Gastrocnemius medialis (tissue), 4 donors: ENCODE measurements around the gene MAEA. TPM values are rescaled to one million over a fixed set of nuclear protein-coding genes. Genes with fewer than 3 reads are reported as not detected.

Source experiments
- ATAC-seq, 2 donors: fragments of 150-250 bp; one replicate each; pipeline ENCODE4 v1.9.1; 2016
- DNase-seq, 2 donors: peaks; one replicate each; pipeline ENCODE4 v3.0.0-alpha.2; 2019
- H3K27ac ChIP-seq, 4 donors: fragments of 200-600 bp; sonication (generic); 1 replicate in 1 of 4; 2 replicates in 3 of 4; pipeline ENCODE4 v1.5.1; 2016 to 2018; ENCODE audit warnings: mild to moderate bottlenecking in 2 of 4, moderate library complexity in 1 of 4
- H3K27me3 ChIP-seq, 3 donors: fragments of 200-600 bp; sonication (generic) in 2 of 3; 1 replicate in 1 of 3; 2 replicates in 2 of 3; pipeline versions ENCODE4 v1.5.1 to v1.6.0; 2016 to 2019; ENCODE audit warnings: mild to moderate bottlenecking in 1 of 3, moderate library complexity in 1 of 3
- H3K36me3 ChIP-seq, 2 donors: fragments of 200-600 bp; sonication (generic) in 1 of 2; one replicate each; pipeline ENCODE4 v1.5.1; 2017 to 2018
- H3K4me1 ChIP-seq, 2 donors: fragments of 200-600 bp; sonication (generic) in 1 of 2; one replicate each; pipeline ENCODE4 v1.5.1; 2016 to 2017; ENCODE audit warnings: mild to moderate bottlenecking in 2 of 2
- H3K4me3 ChIP-seq, 4 donors: fragments of 200-600 bp; sonication (generic) in 3 of 4; 1 replicate in 1 of 4; 2 replicates in 3 of 4; pipeline ENCODE4 v1.5.1; 2016 to 2019; ENCODE audit warnings: mild to moderate bottlenecking in 2 of 4
- H3K9me3 ChIP-seq, 3 donors: fragments of 200-600 bp; sonication (generic) in 2 of 3; 1 replicate in 1 of 3; 2 replicates in 2 of 3; pipeline ENCODE4 v1.5.1; 2016 to 2019
- POLR2A ChIP-seq, 2 donors: fragments of 450-650 bp; IDR thresholded peaks; one replicate each; pipeline ENCODE4 v1.6.1; 2017; ENCODE audit warnings: antibody characterized with exemption in 2 of 2, mild to moderate bottlenecking in 2 of 2, moderate library complexity in 2 of 2
- in situ Hi-C, 4 donors: fragments of 200-750 bp; cut with MboI; loops; one replicate each; pipeline versions ENCODE4 v1.15.0 to v1.8.0; 2017; ENCODE audit warnings: low sequenced_read_pairs in 4 of 4
- intact Hi-C: fragments of 100-400 bp; cut with DNase I; formaldehyde crosslinking; loops from one replicate; pipeline ENCODE4 v1.15.1; 2023; ENCODE audit warnings: low total_unique reads
- total RNA-seq, 4 donors: library from RNA; depleted of rRNA; stranded (reverse); fragments of >200 nt; gene quantifications; one replicate each; pipeline versions ENCODE4 v1.1.0 to v1.2.3, GENCODE V29; 2016
- TF ChIP-seq, protein P1 (sequence below), 5 experiments: fragments of 450-650 bp in 3 of 5; fragments of 200-600 bp in 2 of 5; sonication (generic) in 2 of 5; IDR thresholded peaks in 4 of 5; conservative IDR thresholded peaks in 1 of 5; 1 replicate in 4 of 5; 2 replicates in 1 of 5; pipeline ENCODE4 v1.5.1; 2016 to 2019; ENCODE audit warnings: antibody characterized with exemption in 5 of 5, mild to moderate bottlenecking in 3 of 5, moderate library complexity in 3 of 5

The MAEA gene
- total RNA-seq, result 10 to 100 TPM; 30.0 to 42.7 (median 34.3) TPM

DNA sequence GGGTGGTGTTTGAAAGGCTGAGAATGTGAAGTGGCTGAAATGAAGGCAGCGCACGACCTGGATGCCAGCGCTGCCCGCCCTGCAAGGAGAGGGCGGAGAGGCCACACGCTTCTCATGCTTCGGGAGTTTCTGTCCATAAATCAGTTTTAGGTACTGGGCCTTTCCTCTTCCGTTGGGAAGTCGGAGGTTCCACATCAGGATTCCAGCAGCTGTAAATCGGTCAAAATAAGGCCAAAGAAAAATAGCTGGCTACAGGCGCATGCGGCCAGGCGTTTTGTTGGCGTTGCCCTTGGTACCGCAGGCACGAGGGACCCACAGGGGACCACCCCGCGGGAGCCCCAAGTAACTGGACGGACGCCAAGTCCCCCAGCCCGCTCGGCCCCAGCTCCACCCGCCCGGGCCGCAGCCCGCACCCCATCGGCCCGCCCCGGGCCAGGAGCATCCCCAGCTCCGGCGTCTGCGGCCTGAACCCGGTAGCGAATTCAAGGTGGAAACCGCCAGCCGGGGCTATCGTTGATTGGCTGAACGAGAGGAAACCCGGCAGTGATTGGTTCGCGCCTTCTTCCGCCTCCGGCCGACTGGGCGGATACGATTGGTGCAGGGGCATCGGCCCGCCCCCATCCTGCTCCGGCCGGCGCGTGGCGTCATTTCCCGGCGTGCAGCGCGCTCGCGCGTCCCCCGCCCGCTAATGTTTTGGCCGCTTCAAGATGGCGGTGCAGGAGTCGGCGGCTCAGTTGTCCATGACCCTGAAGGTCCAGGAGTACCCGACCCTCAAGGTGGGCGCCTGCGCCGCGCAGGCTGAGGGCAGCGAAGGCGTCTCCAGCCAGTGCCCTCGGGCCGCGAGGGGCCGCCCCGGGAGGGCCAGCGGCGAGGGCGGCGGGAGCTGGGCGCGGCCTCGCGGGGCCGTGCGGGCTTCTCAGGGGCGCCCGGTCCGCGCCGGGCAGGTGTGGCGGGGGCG, at the start of gene MAEA:
TSS of gene MAEA (plus strand) at position 685 of the 958 bp plus-strand sequence. CDS start at position 708, 23 bp downstream.
- in situ Hi-C loops, result loop anchor here in 1 of 4 donors (5.0 kb wide), 1 partner anchor 37 kb away; no protein-coding TSS in a partner anchor
- peak; percentile 74 to 88 for TF ChIP-seq POLR2A (IDR thresholded peaks at IDR 0.05)
- TF ChIP-seq, protein P1, sequence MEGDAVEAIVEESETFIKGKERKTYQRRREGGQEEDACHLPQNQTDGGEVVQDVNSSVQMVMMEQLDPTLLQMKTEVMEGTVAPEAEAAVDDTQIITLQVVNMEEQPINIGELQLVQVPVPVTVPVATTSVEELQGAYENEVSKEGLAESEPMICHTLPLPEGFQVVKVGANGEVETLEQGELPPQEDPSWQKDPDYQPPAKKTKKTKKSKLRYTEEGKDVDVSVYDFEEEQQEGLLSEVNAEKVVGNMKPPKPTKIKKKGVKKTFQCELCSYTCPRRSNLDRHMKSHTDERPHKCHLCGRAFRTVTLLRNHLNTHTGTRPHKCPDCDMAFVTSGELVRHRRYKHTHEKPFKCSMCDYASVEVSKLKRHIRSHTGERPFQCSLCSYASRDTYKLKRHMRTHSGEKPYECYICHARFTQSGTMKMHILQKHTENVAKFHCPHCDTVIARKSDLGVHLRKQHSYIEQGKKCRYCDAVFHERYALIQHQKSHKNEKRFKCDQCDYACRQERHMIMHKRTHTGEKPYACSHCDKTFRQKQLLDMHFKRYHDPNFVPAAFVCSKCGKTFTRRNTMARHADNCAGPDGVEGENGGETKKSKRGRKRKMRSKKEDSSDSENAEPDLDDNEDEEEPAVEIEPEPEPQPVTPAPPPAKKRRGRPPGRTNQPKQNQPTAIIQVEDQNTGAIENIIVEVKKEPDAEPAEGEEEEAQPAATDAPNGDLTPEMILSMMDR (IDR thresholded peaks at IDR 0.05 in 4 of 5, conservative IDR thresholded peaks at IDR 0.05 in 1 of 5), result no peak
- Histone ChIP-seq H3K27me3 (no peaks in the 10 kb centered on the region), H3K27ac (peak within 1 kb of the TSS; percentile 84 to 93 (median 88)), H3K4me1 (peaks cover 38 to 44% of the 10 kb centered on the region in 2 donors), H3K9me3 (no peaks in the 10 kb centered on the region), H3K4me3 (peak within 1 kb of the TSS; percentile 78 to 89 (median 84)), H3K36me3 (no peaks in the 10 kb centered on the region)
- peak; percentile 95 to 98 for ATAC-seq
- DNase-seq, result peak; percentile 95 to 96
- intact Hi-C loops, result loop anchor here (1.0 kb wide), 2 partner anchors 40 to 58 kb away; partner anchors contain the start of genes CTBP1 and UVSSA

DNA sequence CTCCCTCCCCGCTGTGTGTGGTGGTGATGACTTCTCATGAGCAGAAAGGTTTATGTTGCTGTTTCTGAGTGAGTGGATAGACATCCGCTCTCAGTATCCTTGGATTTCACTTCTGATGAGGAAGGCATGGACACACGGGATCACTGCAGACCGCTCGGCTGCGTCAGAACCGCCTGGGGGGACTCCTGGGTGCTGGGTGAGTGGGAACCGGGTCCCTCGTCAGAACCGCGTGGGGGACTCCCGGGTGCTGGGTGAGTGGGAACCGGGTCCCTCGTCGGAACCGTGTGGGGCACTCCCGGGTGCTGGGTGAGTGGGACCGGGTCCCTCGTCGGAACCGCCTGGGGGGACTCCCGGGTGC, 49.8 kb upstream of the MAEA start:
- in situ Hi-C loops (no loop called here), intact Hi-C loops (no loop called here)
- Histone ChIP-seq H3K4me1 (peaks cover 28 to 46% of the 10 kb centered on the region in 2 donors), H3K9me3 (no peaks in the 10 kb centered on the region), H3K4me3 (no peak overlapping the region), H3K27ac (no peak overlapping the region), H3K27me3 (no peaks in the 10 kb centered on the region), H3K36me3 (peaks cover 0 to 35% of the 10 kb centered on the region in 2 donors)
- peak in 1 of 2 donors; percentile 0 for DNase-seq
- ATAC-seq, result no peak
- no peak for TF ChIP-seq POLR2A (IDR thresholded peaks at IDR 0.05)
- TF ChIP-seq, protein P1 (IDR thresholded peaks at IDR 0.05 in 4 of 5, conservative IDR thresholded peaks at IDR 0.05 in 1 of 5), result no peak

DNA sequence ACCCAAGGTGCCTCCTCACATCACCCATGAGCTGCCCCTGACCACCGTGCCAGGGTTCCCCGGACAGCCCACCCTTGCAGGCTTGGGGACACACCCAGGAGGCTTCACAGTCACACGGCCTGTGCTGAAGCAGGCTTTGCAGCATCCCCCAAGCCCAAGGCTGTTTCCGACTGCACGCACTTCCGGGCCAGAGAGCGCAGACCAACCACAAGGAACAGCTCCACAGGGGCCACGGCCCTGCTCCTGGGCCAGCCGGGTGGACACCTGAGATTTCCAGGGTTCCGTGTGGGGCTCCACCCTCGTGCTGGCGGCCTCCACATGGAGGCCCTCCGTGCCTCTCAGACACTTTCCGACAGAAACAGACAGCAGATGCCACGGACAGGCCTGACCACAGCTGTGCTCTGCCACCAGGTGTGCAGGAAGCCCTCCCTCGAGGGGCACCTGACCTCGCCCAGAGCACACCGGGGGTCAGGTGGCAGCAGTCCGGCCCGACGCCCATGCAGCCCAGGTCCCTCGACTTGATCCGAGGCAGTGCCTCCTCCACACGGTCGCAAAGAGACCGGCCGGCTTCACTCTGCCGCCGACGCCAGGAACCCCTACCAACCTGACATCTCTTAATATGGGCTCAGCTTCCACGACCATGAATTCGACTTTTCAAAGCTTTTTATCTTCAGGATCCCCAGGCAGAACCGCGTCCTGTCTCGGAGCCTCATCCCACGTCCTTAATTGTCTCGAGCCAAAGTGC, 48.8 kb upstream of the MAEA start:
- no peak for ATAC-seq
- no peak overlapping the region for H3K4me3 ChIP-seq
- intact Hi-C loops, result no loop called here
- peak; percentile 1 to 4 for DNase-seq
- peaks cover 0 to 26% of the 10 kb centered on the region in 2 donors for H3K36me3 ChIP-seq
- peaks cover 36 to 56% of the 10 kb centered on the region in 2 donors for H3K4me1 ChIP-seq
- no peak overlapping the region for H3K27ac ChIP-seq
- H3K27me3 ChIP-seq, result no peaks in the 10 kb centered on the region
- in situ Hi-C loops, result no loop called here
- TF ChIP-seq, protein P1 (IDR thresholded peaks at IDR 0.05 in 4 of 5, conservative IDR thresholded peaks at IDR 0.05 in 1 of 5), result no peak
- TF ChIP-seq POLR2A (IDR thresholded peaks at IDR 0.05), result no peak
- H3K9me3 ChIP-seq, result no peaks in the 10 kb centered on the region

DNA sequence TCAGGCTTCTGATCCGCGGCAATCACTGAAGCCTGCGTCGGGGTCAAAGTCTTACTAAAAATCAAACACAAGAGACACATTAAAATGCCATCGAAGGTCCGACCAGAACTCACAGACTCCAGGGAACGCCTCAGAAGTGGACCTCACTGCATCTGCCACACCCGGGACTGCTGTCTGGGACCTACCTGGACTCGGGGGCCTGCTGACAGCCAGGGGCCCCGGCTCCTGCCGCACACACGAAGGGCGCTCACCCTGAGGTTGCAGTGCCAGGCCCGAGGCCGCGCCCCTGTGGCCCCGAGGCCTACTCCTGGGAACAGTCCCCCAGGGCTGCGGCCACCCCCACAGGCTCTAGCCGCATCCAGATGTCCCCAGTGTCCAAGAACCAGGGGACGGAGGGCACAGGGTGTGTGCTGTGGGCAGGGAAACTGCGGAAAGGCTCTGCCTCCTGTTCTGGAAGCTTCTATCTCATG, 48.2 kb upstream of the MAEA start:
- Histone ChIP-seq H3K36me3 (peaks cover 0 to 20% of the 10 kb centered on the region in 2 donors), H3K9me3 (no peaks in the 10 kb centered on the region), H3K4me3 (no peak overlapping the region), H3K4me1 (peaks cover 42 to 62% of the 10 kb centered on the region in 2 donors), H3K27me3 (no peaks in the 10 kb centered on the region), H3K27ac (no peak overlapping the region)
- no peak for ATAC-seq
- no peak for TF ChIP-seq POLR2A (IDR thresholded peaks at IDR 0.05)
- TF ChIP-seq, protein P1 (IDR thresholded peaks at IDR 0.05 in 4 of 5, conservative IDR thresholded peaks at IDR 0.05 in 1 of 5), result no peak
- peak; percentile 1 to 8 for DNase-seq
- intact Hi-C loops (no loop called here), in situ Hi-C loops (no loop called here)
